ENCODE data around the gene FALEC.

The FALEC gene

GRCh38 chr1:150548324-150548631 is 32.7 kb downstream of the FALEC start:
- DNase-seq = no peak

- peak; percentile 72 for DNase-seq
These were observed 33.3 kb downstream of the FALEC start, which contains the start of gene ADAMTSL4 for GRCh38 chr1:150548632-150549495. TSS of gene ADAMTSL4 (plus strand) at chr1:150549408. CDS start at chr1:150552289, 2,881 bp downstream.

GRCh38 chr1:150549496-150550221 is 34.1 kb downstream of the FALEC start:
- no peak for DNase-seq

- DNase-seq = no peak
These were observed 34.9 kb downstream of the FALEC start for GRCh38 chr1:150550222-150551050.

GRCh38 chr1:150551051-150551783 is 35.7 kb downstream of the FALEC start:
- DNase-seq = no peak

GRCh38 chr1:150551784-150552127 is 36.2 kb downstream of the FALEC start:
- DNase-seq = no peak

GRCh38 chr1:150552128-150552910 is 36.8 kb downstream of the FALEC start:
- DNase-seq = no peak

GRCh38 chr1:150552911-150553289 is 37.3 kb downstream of the FALEC start:
- DNase-seq = no peak

GRCh38 chr1:150553392-150554085 is 38.0 kb downstream of the FALEC start:
- DNase-seq = no peak

- no peak for DNase-seq
These were observed 38.5 kb downstream of the FALEC start for GRCh38 chr1:150554086-150554452.

GRCh38 chr1:150555198-150555970 is 39.8 kb downstream of the FALEC start:
- no peak for DNase-seq

- no peak for DNase-seq
These were observed 40.7 kb downstream of the FALEC start for GRCh38 chr1:150555971-150556865.

GRCh38 chr1:150557065-150557600 is 41.6 kb downstream of the FALEC start:
- no peak for DNase-seq

GRCh38 chr1:150557813-150558212 is 42.3 kb downstream of the FALEC start:
- no peak for DNase-seq

- no peak for DNase-seq
These were observed 42.8 kb downstream of the FALEC start for GRCh38 chr1:150558303-150558704.

GRCh38 chr1:150558761-150559655 is 43.5 kb downstream of the FALEC start:
- DNase-seq = no peak

GRCh38 chr1:150559656-150560010 is 44.1 kb downstream of the FALEC start:
- no peak for DNase-seq

GRCh38 chr1:150560011-150560438 is 44.5 kb downstream of the FALEC start:
- DNase-seq = peak; percentile 67

Data from NCI-H526 treated with DMSO at 0.1 percent for 48 hours (cell line).